DMS153 treated with DMSO at 0.1 percent for 48 hours (cell line): Measurements from ENCODE around the gene C22orf39.

Experiments used
- DNase-seq: peaks from one replicate; lab custom pipeline; 2025; ENCODE audit not compliant: unreplicated experiment; lab: John Stamatoyannopoulos, UW

C22orf39 gene

GRCh38 chr22:19477321-19478044, 30.0 kb upstream of the C22orf39 start:
- DNase-seq = no peak

GRCh38 chr22:19476023-19476422, 28.5 kb upstream of the C22orf39 start:
- DNase-seq = no peak

- no peak for DNase-seq
Observed at GRCh38 chr22:19473578-19473977, 26.1 kb upstream of the C22orf39 start.

GRCh38 chr22:19472233-19472632, 24.7 kb upstream of the C22orf39 start:
- DNase-seq = no peak

GRCh38 chr22:19471572-19471971, 24.1 kb upstream of the C22orf39 start:
- no peak for DNase-seq

GRCh38 chr22:19470010-19470409, 22.5 kb upstream of the C22orf39 start:
- DNase-seq = no peak

GRCh38 chr22:19469421-19469820, 21.9 kb upstream of the C22orf39 start:
- DNase-seq = no peak

- DNase-seq = no peak
Observed at GRCh38 chr22:19467912-19468311, 20.4 kb upstream of the C22orf39 start.

- DNase-seq = no peak
Observed at GRCh38 chr22:19466848-19467752, 19.6 kb upstream of the C22orf39 start.

- no peak for DNase-seq
Observed at GRCh38 chr22:19466126-19466716, 18.7 kb upstream of the C22orf39 start.

- DNase-seq = no peak
Observed at GRCh38 chr22:19464975-19465374, 17.5 kb upstream of the C22orf39 start.

GRCh38 chr22:19464546-19464945, 17.0 kb upstream of the C22orf39 start:
- no peak for DNase-seq

- DNase-seq = no peak
Observed at GRCh38 chr22:19463491-19464469, 16.3 kb upstream of the C22orf39 start.

- no peak for DNase-seq
Observed at GRCh38 chr22:19463008-19463407, 15.5 kb upstream of the C22orf39 start.

- DNase-seq = no peak
Observed at GRCh38 chr22:19461506-19461905, 14.0 kb upstream of the C22orf39 start.

GRCh38 chr22:19460036-19460435, 12.5 kb upstream of the C22orf39 start:
- DNase-seq = no peak

GRCh38 chr22:19457828-19458428, 10.4 kb upstream of the C22orf39 start:
- DNase-seq = no peak

GRCh38 chr22:19456541-19456940, 9.0 kb upstream of the C22orf39 start:
- DNase-seq = no peak

- no peak for DNase-seq
Observed at GRCh38 chr22:19455585-19456370, 8.3 kb upstream of the C22orf39 start.
